Body of pancreas (tissue), 4 donors: ENCODE measurements around the gene EXOC1.

Experiments used
- POLR2A ChIP-seq, 3 donors: fragments of 450-650 bp; IDR thresholded peaks; one replicate each; pipeline ENCODE4 v1.6.1; 2016; ENCODE audit warnings: antibody characterized with exemption in 3 of 3, mild to moderate bottlenecking in 2 of 3
- TF ChIP-seq, protein P1 (sequence below), 7 experiments: fragments of 450-650 bp in 4 of 7; fragments of 200-600 bp in 3 of 7; sonication (generic) in 3 of 7; IDR thresholded peaks; one replicate each; pipeline ENCODE4 v1.5.1; 2016 to 2019; ENCODE audit warnings: antibody characterized with exemption in 7 of 7

DNA sequence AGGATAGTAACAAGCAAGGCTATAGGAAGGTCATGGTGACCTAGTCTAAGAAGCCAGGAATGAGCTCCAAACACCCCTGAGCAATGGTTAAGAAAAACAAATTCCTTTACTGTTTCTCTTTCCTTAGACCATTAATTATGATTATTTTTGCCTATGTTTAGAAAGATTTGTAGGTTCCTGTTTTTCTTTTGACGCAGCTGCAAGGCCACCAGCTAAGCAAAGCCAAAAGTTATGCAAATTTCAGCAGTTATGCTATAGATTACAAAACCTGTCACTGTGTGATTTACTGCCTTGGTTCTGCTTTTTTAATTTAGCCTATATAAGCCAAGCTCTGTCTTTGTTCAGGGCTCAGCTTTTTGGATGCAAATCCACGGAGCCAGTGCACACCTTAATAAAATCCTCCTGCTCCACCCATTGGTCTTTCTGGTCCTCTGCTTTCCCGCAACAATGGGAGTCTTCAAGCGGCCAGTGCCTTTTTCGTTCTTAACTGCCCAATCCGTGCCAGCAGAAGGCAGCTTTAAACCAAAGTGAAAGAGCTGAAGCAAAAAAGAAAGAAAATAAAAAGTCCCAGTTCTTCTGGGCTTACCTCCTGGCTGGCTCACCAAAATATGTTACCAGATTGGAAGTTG lies 93.9 kb downstream of the EXOC1 start:
- TF ChIP-seq, protein P1, sequence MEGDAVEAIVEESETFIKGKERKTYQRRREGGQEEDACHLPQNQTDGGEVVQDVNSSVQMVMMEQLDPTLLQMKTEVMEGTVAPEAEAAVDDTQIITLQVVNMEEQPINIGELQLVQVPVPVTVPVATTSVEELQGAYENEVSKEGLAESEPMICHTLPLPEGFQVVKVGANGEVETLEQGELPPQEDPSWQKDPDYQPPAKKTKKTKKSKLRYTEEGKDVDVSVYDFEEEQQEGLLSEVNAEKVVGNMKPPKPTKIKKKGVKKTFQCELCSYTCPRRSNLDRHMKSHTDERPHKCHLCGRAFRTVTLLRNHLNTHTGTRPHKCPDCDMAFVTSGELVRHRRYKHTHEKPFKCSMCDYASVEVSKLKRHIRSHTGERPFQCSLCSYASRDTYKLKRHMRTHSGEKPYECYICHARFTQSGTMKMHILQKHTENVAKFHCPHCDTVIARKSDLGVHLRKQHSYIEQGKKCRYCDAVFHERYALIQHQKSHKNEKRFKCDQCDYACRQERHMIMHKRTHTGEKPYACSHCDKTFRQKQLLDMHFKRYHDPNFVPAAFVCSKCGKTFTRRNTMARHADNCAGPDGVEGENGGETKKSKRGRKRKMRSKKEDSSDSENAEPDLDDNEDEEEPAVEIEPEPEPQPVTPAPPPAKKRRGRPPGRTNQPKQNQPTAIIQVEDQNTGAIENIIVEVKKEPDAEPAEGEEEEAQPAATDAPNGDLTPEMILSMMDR (IDR thresholded peaks at IDR 0.05) = no peak
- no peak for TF ChIP-seq POLR2A (IDR thresholded peaks at IDR 0.05)
